GM23338 (cell line): ENCODE data around the gene TNNT3. TPM values are rescaled to one million over a fixed set of nuclear protein-coding genes. Genes with fewer than 3 reads are reported as not detected.

Experiments
- ATAC-seq: fragments of 200-7000 bp; cut with Tn5 transposase; 3 replicates; pipeline ENCODE4 v1.9.1; 2020
- DNase-seq: peaks from one replicate; pipeline ENCODE4 v3.0.0-alpha.2; 2015; ENCODE audit warnings: low spot score
- H2AFZ ChIP-seq: fragments of 200-600 bp; sonication (generic); 2 replicates; pipeline ENCODE4 v1.8.0; 2016; ENCODE audit warnings: antibody characterized with exemption, mild to moderate bottlenecking, moderate library complexity
- H3F3A ChIP-seq: fragments of 200-600 bp; sonication (generic); replicated peaks from 2 replicates; pipeline ENCODE4 v1.8.0; 2017; ENCODE audit warnings: antibody characterized with exemption, mixed run types, low read depth
- H3K27ac ChIP-seq: fragments of 200-600 bp; sonication (generic); 2 replicates; pipeline ENCODE4 v1.6.1; 2016; ENCODE audit warnings: low read depth
- H3K27me3 ChIP-seq: fragments of 200-600 bp; sonication (generic); 2 replicates; pipeline ENCODE4 v1.8.0; 2016; ENCODE audit warnings: mild to moderate bottlenecking, mixed run types, moderate library complexity; ENCODE audit not compliant: insufficient read depth
- H3K36me3 ChIP-seq: fragments of 200-600 bp; sonication (generic); 2 replicates; pipeline ENCODE4 v1.8.0; 2016; ENCODE audit warnings: mild to moderate bottlenecking; ENCODE audit not compliant: insufficient read depth
- H3K4me1 ChIP-seq: fragments of 200-600 bp; sonication (generic); 2 replicates; pipeline ENCODE4 v1.8.0; 2016; ENCODE audit warnings: mild to moderate bottlenecking, moderate library complexity; ENCODE audit not compliant: insufficient read depth
- H3K4me2 ChIP-seq: fragments of 200-600 bp; sonication (generic); 2 replicates; pipeline ENCODE4 v1.7.1; 2017; ENCODE audit warnings: mixed run types
- H3K4me3 ChIP-seq: fragments of 200-600 bp; sonication (generic); 2 replicates; pipeline ENCODE4 v1.6.1; 2016; ENCODE audit warnings: mixed run types
- H3K79me2 ChIP-seq: fragments of 200-600 bp; sonication (generic); replicated peaks from 2 replicates; pipeline ENCODE4 v1.8.0; 2017; ENCODE audit warnings: mild to moderate bottlenecking; ENCODE audit not compliant: insufficient read depth
- H3K9me2 ChIP-seq: fragments of 200-600 bp; sonication (generic); 2 replicates; pipeline ENCODE4 v1.8.0; 2017; ENCODE audit not compliant: insufficient read depth
- H4K20me1 ChIP-seq: fragments of 200-600 bp; sonication (generic); replicated peaks from 2 replicates; pipeline ENCODE4 v1.8.0; 2017; ENCODE audit warnings: mild to moderate bottlenecking; ENCODE audit not compliant: insufficient read depth
- H3K27ac Mint-ChIP-seq: 2 replicates; pipeline ENCODE4 v1.8.0; 2020; ENCODE audit warnings: inconsistent platforms, mild to moderate bottlenecking, moderate library complexity, mixed read lengths
- H3K27me3 Mint-ChIP-seq: 3 replicates; pipeline ENCODE4 v1.8.0; 2022; ENCODE audit warnings: low read depth, mild to moderate bottlenecking, moderate library complexity, mixed read lengths, inconsistent platforms; ENCODE audit not compliant: insufficient read depth, poor library complexity
- H3K36me3 Mint-ChIP-seq: 3 replicates; pipeline ENCODE4 v1.8.0; 2021; ENCODE audit warnings: low read depth, mild to moderate bottlenecking, inconsistent platforms, moderate library complexity, mixed read lengths
- H3K4me1 Mint-ChIP-seq: 3 replicates; pipeline ENCODE4 v1.8.0; 2020; ENCODE audit warnings: mild to moderate bottlenecking, inconsistent platforms, mixed read lengths
- H3K4me3 Mint-ChIP-seq: 3 replicates; pipeline ENCODE4 v1.8.0; 2021; ENCODE audit warnings: moderate library complexity, mild to moderate bottlenecking, inconsistent platforms, mixed read lengths
- H3K9me3 Mint-ChIP-seq: 3 replicates; pipeline ENCODE4 v1.8.0; 2020; ENCODE audit warnings: moderate library complexity, mild to moderate bottlenecking, inconsistent platforms, mixed read lengths
- CREB1 ChIP-seq: fragments of 250-450 bp; sonication (Bioruptor Pico); IDR thresholded peaks from 2 replicates; pipeline ENCODE4 v1.5.0; 2020; ENCODE audit warnings: low read depth, mild to moderate bottlenecking, moderate library complexity
- CTCF ChIP-seq, 2 experiments: fragments of 200-600 bp in 1 of 2; sonication (generic) in 1 of 2; conservative IDR thresholded peaks; 2 replicates each; pipeline versions ENCODE4 v1.5.1 to v1.6.1; 2016 to 2017; ENCODE audit warnings: antibody characterized with exemption in 2 of 2, low read depth in 2 of 2, mild to moderate bottlenecking in 2 of 2, moderate library complexity in 1 of 2
- ETS1 ChIP-seq: IDR thresholded peaks from 2 replicates; pipeline ENCODE4 v1.6.1; 2016; ENCODE audit warnings: antibody characterized with exemption
- EZH2 ChIP-seq: fragments of 200-600 bp; sonication (generic); IDR thresholded peaks from one replicate; pipeline ENCODE4 v1.8.0; 2017; ENCODE audit warnings: antibody characterized with exemption, mild to moderate bottlenecking, low read depth; ENCODE audit not compliant: unreplicated experiment
- EZH2phosphoT487 ChIP-seq: fragments of 200-600 bp; sonication (generic); IDR thresholded peaks from one replicate; pipeline ENCODE4 v1.8.1; 2018; ENCODE audit warnings: antibody characterized with exemption; ENCODE audit not compliant: unreplicated experiment
- JUNB ChIP-seq: IDR thresholded peaks from one replicate; pipeline ENCODE4 v1.6.1; 2016; ENCODE audit warnings: antibody characterized with exemption; ENCODE audit not compliant: unreplicated experiment
- NANOG ChIP-seq: IDR thresholded peaks from 2 replicates; pipeline ENCODE4 v1.6.1; 2016; ENCODE audit warnings: antibody characterized with exemption, borderline replicate concordance
- POLR2AphosphoS5 ChIP-seq: IDR thresholded peaks from 2 replicates; pipeline ENCODE4 v1.6.1; 2016; ENCODE audit warnings: antibody characterized with exemption, low read depth
- REST ChIP-seq: IDR thresholded peaks from one replicate; pipeline ENCODE4 v1.6.1; 2018; ENCODE audit warnings: antibody characterized with exemption; ENCODE audit not compliant: unreplicated experiment
- STAT1 ChIP-seq: IDR thresholded peaks from one replicate; pipeline ENCODE4 v1.6.1; 2016; ENCODE audit warnings: antibody characterized with exemption; ENCODE audit not compliant: unreplicated experiment
- ZNF114 ChIP-seq: fragments of 250-450 bp; sonication (Bioruptor Pico); IDR thresholded peaks from 2 replicates; pipeline ENCODE4 v1.5.0; 2020; ENCODE audit warnings: mild to moderate bottlenecking, moderate library complexity
- ZNF331 ChIP-seq: fragments of 250-450 bp; sonication (Bioruptor Pico); IDR thresholded peaks from 2 replicates; pipeline ENCODE4 v1.5.0; 2020; ENCODE audit warnings: low read depth, mild to moderate bottlenecking, moderate library complexity
- polyA plus RNA-seq: library from polyadenylated mRNA; unstranded; fragments of >200 nt; fragmentation: Nextera tagmentation; extraction: Ambion mirVana; gene quantifications from 2 replicates; pipeline ENCODE4 v1.2.1, GENCODE V29; 2016
- total RNA-seq: library from RNA; depleted of rRNA; stranded (reverse); fragments of >200 nt; shearing (Covaris generic); gene quantifications from 2 replicates; pipeline ENCODE4 v1.2.3, GENCODE V29; 2014

The TNNT3 gene
- total and polyA plus RNA-seq, 2 experiments from 2014 or later, result not detected

- no peaks in the 10 kb centered on the region for H3F3A ChIP-seq
- Mint-ChIP-seq H3K4me1 (peaks cover 19% of the 10 kb centered on the region), H3K9me3 (no peaks in the 10 kb centered on the region; the same call in 2 of the 3 replicates), H3K27me3 (peaks cover 8% of the 10 kb centered on the region), H3K36me3 (no peaks in the 10 kb centered on the region; the same call in 2 of the 3 replicates), H3K4me3 (no peak overlapping the region), H3K27ac (no peak overlapping the region)
- no peaks in the 10 kb centered on the region for H3K9me2 ChIP-seq
- DNase-seq, result no peak
- H4K20me1 ChIP-seq, result no peaks in the 10 kb centered on the region
- H2AFZ ChIP-seq, result no peak overlapping the region
- H3K4me3 ChIP-seq, result no peak overlapping the region
- TF ChIP-seq ZNF331 (CRISPR knock-in tag), result no peak
- no peak for TF ChIP-seq NANOG
- no peak for TF ChIP-seq ETS1
- no peak for TF ChIP-seq CREB1 (CRISPR knock-in tag)
- no peak for TF ChIP-seq REST
- no peak for TF ChIP-seq EZH2phosphoT487
- no peak for TF ChIP-seq EZH2
- no peak overlapping the region for H3K27ac ChIP-seq
- H3K4me2 ChIP-seq, result no peak overlapping the region
- H3K36me3 ChIP-seq, result no peaks in the 10 kb centered on the region
- no peak for ATAC-seq
- no peaks in the 10 kb centered on the region for H3K79me2 ChIP-seq
- H3K27me3 ChIP-seq, result no peaks in the 10 kb centered on the region
- peaks cover 27% of the 10 kb centered on the region; the same call in 1 of the 2 replicates for H3K4me1 ChIP-seq
Measured at GRCh38 chr11:1909524-1909923, 10.0 kb upstream of the TNNT3 start.

- Mint-ChIP-seq H3K4me1 (peaks cover 11% of the 10 kb centered on the region), H3K4me3 (no peak overlapping the region), H3K9me3 (peaks cover 6% of the 10 kb centered on the region; the same call in 2 of the 3 replicates), H3K36me3 (no peaks in the 10 kb centered on the region; the same call in 2 of the 3 replicates), H3K27ac (no peak overlapping the region), H3K27me3 (peaks cover 5% of the 10 kb centered on the region)
- Histone ChIP-seq H3K9me2 (no peaks in the 10 kb centered on the region), H3K27ac (no peak overlapping the region), H3K4me1 (peaks cover 15% of the 10 kb centered on the region; the same call in 1 of the 2 replicates), H3K4me3 (no peak overlapping the region), H4K20me1 (no peaks in the 10 kb centered on the region), H3F3A (no peaks in the 10 kb centered on the region), H3K4me2 (no peak overlapping the region), H3K79me2 (no peaks in the 10 kb centered on the region), H3K36me3 (no peaks in the 10 kb centered on the region), H2AFZ (no peak overlapping the region), H3K27me3 (no peaks in the 10 kb centered on the region)
- DNase-seq (no peak), ATAC-seq (no peak)
- TF ChIP-seq ZNF114 (CRISPR knock-in tag) (no peak), STAT1 (no peak), EZH2 (no peak), ETS1 (no peak), JUNB (no peak), CREB1 (CRISPR knock-in tag) (no peak), NANOG (no peak), POLR2AphosphoS5 (no peak), CTCF (conservative IDR thresholded peaks at IDR 0.05; ENCODE audit: low read depth in 2 of 2) (no peak)
Measured at GRCh38 chr11:1912289-1912878, 7.1 kb upstream of the TNNT3 start.
